Stimulated activated CD8-positive, alpha-beta memory T cell treated with anti-CD3 and anti-CD28 coated beads, Interleukin-7, amount 100 ng/mL, for 24 hours (primary cell): ENCODE measurements around the gene MGMT.

Source experiments
- DNase-seq: peaks from one replicate; pipeline ENCODE4 v3.0.0-alpha.2; 2020; ENCODE audit warnings: low read depth

MGMT gene

GRCh38 chr10:129521161-129522025 is 54.4 kb downstream of the MGMT start:
- DNase-seq, result no peak

GRCh38 chr10:129522041-129522585 is 55.1 kb downstream of the MGMT start:
- DNase-seq, result no peak

DNA sequence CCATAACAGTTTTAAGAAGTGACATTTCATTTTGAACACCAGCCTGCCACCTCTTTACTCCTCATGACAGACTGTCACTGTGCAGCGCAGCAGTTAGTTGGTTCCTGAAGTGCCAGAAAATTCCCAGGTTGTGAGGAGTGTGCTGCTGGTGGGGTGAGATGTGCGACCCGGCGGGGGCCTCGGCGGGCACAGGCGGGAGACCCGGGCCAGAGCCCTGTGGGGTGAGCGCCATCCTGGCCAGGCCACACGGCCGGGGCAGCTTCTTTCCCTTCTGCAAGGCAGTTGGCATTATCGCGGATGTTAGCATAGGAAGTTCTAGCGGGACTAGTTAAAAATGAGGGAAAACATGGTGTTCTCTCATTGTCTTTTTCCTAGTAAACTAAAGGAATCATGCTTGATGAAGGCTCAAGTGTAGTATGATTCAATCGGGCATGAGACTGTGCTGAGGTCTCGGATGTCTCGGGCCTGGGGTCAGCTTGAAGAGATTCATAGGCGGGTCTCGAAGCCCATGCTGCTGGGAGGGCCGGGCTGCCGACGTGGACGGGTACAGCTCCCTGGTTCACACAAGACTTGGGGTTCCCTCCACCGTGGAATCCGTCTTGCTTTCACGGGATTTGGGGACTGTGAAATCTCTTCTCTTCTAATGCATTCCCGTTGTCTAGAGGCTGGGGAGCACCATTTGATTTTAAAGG is 56.1 kb downstream of the MGMT start:
- no peak for DNase-seq

DNA sequence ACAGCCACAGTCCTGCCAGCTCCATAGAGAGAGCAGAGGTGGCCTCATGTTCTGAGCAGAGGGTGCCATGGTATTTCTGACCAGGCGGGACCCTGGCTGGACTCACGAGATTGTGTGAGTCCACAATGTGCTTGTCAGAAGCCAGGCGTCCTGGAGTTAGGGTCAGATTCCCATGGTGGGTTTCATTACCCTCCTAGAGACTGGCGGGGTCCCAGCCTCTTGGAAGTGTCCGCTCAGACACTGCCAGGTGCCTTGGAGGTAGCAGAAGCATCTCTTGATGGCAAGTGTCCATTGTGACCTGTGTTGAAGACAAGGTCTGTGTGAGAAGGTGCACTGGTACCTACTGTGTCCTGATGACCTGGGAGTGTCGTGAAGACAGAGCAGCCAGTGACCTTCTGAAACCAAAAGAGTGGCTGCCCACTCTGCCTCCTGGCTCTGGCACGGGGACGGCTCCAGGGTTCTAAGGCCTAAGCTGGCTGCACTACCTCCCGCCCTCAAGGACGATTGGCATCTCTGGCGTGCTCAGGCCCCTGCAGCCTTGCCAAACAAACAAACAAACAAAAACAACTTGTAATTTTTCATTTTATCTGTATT is 56.8 kb downstream of the MGMT start:
- DNase-seq, result no peak

- no peak for DNase-seq
These were observed 57.9 kb downstream of the MGMT start for GRCh38 chr10:129524936-129525335.

DNA sequence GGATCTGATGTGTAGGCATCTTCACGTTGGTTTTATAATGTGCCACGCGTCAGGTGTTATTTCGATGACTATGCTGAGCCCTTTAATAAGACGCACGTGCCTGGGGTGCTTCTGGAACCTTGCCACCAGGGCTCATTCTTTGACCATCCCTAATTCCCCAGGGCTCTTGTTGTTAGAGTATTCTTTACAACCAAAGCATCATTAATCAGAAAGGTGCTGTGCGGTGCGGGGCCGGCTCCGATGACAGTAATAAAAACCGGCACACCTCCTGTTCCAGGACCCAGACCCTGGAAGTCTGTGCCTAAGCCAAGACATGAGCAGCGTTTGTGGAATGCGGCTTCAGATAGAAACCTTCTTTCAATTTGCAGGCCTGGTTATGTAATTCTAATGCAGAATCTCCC is 58.4 kb downstream of the MGMT start:
- DNase-seq, result no peak

- DNase-seq, result no peak
These were observed 59.9 kb downstream of the MGMT start for GRCh38 chr10:129526943-129527342.

GRCh38 chr10:129528376-129528978 is 61.4 kb downstream of the MGMT start:
- DNase-seq, result no peak

GRCh38 chr10:129530581-129530980 is 63.5 kb downstream of the MGMT start:
- no peak for DNase-seq

DNA sequence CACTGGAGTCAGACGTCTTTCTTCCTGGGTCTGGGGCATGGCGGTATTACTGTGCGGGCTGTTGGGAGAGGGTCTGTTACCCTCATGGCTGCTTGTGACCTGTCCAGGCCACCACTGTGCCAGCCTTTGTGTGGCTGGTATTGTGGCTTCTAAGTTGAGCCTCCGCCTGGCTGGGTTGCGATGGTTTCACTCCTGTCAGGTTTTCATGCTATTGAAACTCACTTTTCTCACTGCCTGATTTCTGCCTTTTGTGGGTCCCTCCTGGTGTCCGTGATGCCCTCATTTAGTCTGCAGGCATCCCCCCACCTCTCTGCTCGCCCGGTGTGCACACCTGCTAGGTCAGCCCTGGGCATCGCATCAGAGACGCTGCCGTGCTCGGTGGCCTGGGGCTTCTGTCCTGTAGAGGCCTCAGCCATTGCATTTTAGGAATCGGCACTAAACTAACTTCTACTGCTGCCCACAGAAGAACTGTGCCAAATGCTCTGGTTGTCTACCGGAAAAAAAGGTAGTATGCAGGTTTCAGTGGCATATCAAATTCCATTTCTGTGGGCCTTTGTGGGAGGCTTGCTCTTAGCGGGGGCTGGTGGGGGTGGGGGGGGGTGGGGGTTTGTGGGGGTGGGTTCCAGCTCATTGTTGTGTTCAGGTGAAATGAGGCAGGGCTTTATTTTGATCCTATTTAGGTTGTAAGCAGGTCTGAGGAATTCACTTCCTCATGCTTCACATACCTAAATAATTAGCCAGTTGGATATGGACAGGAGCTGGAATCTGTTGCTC is 64.3 kb downstream of the MGMT start:
- DNase-seq, result no peak

- no peak for DNase-seq
These were observed 65.1 kb downstream of the MGMT start for GRCh38 chr10:129531969-129532660.

GRCh38 chr10:129532838-129533237 is 65.8 kb downstream of the MGMT start:
- DNase-seq, result no peak

GRCh38 chr10:129533281-129533680 is 66.2 kb downstream of the MGMT start:
- DNase-seq, result no peak

DNA sequence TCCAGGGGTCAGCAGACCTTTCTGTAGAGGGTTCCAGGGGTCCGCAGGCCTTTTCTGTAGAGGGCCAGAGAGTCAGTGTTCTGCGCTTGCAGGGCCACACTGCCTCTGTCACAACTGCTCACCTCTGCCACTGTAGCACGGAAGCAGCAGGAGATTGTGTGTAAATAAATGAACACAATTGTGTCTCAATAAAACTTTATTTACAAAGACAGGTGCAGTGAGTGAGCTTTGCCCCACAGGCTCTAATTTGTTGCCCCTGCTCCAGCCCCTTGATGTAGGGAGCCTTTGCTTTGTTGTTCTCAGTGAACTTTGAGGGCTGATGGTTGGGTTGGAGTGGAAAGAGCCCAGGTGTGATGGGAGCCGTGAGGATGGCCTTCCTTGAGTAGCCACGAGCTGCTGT is 67.8 kb downstream of the MGMT start:
- no peak for DNase-seq

GRCh38 chr10:129536336-129536735 is 69.3 kb downstream of the MGMT start:
- no peak for DNase-seq

- no peak for DNase-seq
These were observed 70.1 kb downstream of the MGMT start for GRCh38 chr10:129537151-129537550.

DNA sequence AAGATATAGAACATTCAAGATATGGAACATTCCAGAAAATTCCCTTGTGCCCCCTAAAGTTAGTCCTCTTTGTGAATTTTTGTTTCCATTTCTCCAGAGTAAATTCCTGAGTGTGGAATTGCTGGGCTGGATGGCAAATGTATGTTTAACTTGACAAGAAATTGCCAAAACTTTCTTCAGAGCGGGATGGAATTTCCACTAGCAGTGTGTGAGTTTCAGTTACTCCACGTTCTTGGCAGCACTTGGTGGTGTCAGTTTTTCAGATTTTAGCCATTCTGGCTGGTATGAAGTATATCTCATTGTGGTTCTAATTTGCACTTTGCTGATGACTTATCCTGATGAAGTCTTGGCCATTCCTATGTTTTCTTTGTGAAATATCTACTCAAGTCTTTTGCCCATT is 71.2 kb downstream of the MGMT start:
- no peak for DNase-seq

- no peak for DNase-seq
These were observed 74.2 kb downstream of the MGMT start for GRCh38 chr10:129541200-129541599.

DNA sequence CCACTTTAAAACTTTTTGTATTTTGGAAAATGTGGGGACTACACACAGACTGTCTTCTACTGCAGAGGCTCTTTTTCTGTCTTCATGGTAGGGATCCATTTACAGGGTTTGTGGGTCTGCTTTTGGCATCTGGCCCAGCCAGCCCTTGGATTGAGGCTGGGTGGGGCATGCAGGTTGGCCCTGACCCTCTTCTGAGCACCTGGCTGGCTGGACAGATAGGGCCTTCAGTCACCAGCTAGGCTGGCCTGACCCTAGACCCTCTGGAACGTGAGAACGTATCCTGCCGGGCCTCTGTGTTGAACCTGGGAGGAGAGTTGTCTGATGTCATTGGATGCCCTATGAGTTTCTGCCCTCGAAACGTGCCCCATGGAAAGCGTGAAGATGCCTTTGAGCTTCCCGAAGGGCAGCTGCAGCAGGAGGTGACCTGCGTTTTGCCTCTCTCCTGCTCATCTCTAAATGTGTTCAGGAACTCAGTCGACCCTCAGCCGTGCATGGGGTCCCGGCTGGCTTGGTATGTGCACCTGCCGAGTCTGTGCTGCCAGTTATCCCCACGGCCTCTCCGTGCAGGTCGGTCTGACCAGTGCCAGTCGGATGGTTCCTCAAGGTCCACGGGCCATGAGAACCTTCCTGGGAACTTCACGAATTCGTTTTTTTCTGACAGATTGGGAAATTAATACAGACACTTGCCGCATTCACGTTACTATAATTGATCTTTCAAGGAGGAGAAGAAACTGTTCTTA is 74.9 kb downstream of the MGMT start:
- DNase-seq, result no peak

DNA sequence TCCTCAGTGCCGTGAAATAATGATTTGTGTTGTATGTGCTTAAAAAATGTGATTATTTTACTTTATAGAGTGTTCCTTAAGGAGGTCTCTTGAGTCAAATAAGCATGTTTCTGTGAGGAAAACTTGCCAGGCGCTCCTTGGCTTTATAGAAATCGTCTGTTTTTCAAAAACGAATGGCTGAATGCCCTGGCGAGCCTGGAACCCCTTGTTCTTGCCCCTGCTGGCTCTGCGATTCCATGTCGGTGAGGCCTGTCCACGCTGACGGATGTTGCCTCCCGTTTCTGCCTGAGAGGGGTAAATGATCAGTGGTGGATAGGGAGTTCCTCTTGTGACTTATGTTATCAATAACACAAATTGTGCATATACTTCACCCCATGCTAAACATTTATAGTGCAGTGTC is 75.5 kb downstream of the MGMT start:
- no peak for DNase-seq
